HEK293 (cell line): ENCODE data around the gene KCP.

Experiments used
- CTCF ChIA-PET: fragments of 350-600 bp; formaldehyde crosslinking; extraction: SDS; loops from one replicate; lab custom pipeline; 2021; ENCODE audit warnings: antibody characterized with exemption; lab: Yijun Ruan, JAX
- POLR2A ChIA-PET: fragments of 300-600 bp; formaldehyde crosslinking; extraction: SDS; loops from one replicate; lab custom pipeline; 2020; ENCODE audit warnings: antibody characterized with exemption, inconsistent platforms; lab: Yijun Ruan, JAX
- H3K27ac ChIP-seq: fragments of 200-500 bp; sonication (Bioruptor generic); 2 replicates; pipeline ENCODE4 v1.5.1; 2014; ENCODE audit warnings: low read depth, low read length, control low read depth, inconsistent platforms; ENCODE audit errors: extremely low read depth
- H3K36me3 ChIP-seq, 2 experiments: fragments of 200-500 bp in 1 of 2; sonication (Bioruptor generic) in 1 of 2; 1 replicate in 1 of 2; 2 replicates in 1 of 2; pipeline ENCODE4 v1.5.1; 2014 to 2017; ENCODE audit warnings: inconsistent platforms in 2 of 2, low read length in 2 of 2; ENCODE audit not compliant: control insufficient read depth in 2 of 2, insufficient read depth in 1 of 2
- H3K4me1 ChIP-seq: fragments of 200-500 bp; sonication (Bioruptor generic); 2 replicates; pipeline ENCODE4 v1.5.1; 2014; ENCODE audit warnings: mild to moderate bottlenecking, low read length, inconsistent platforms; ENCODE audit not compliant: control insufficient read depth, insufficient read depth
- H3K4me3 ChIP-seq: 2 replicates; pipeline ENCODE4 v1.5.1; 2011; ENCODE audit warnings: low read depth, mild to moderate bottlenecking, control low read depth, low read length, moderate library complexity
- H3K9me3 ChIP-seq: fragments of 200-500 bp; sonication (Bioruptor generic); 2 replicates; pipeline ENCODE4 v1.5.1; 2014; ENCODE audit warnings: low read depth, low read length, inconsistent platforms; ENCODE audit not compliant: control insufficient read depth, insufficient read depth
- GLIS1 ChIP-seq: fragments of 450-650 bp; formaldehyde crosslinking; IDR thresholded peaks from 2 replicates; pipeline ENCODE4 v1.5.1; 2016; ENCODE audit warnings: missing biosample characterization, missing genetic modification characterization
- KLF9 ChIP-seq: fragments of 450-650 bp; formaldehyde crosslinking; IDR thresholded peaks from 2 replicates; pipeline ENCODE4 v1.5.1; 2016; ENCODE audit warnings: missing biosample characterization, missing genetic modification characterization, low read depth
- OVOL3 ChIP-seq: fragments of 450-650 bp; formaldehyde crosslinking; IDR thresholded peaks from 2 replicates; pipeline ENCODE4 v1.5.1; 2016; ENCODE audit warnings: missing biosample characterization, missing genetic modification characterization
- PBX3 ChIP-seq: sonication (generic); formaldehyde crosslinking; IDR thresholded peaks from 2 replicates; pipeline ENCODE4 v1.8.1; 2022; ENCODE audit warnings: mild to moderate bottlenecking, moderate library complexity, missing genetic modification reagents
- SCRT1 ChIP-seq: fragments of 450-650 bp; formaldehyde crosslinking; IDR thresholded peaks from 2 replicates; pipeline ENCODE4 v1.5.1; 2016; ENCODE audit warnings: missing biosample characterization, missing genetic modification characterization, borderline replicate concordance
- SP3 ChIP-seq: fragments of 450-650 bp; formaldehyde crosslinking; IDR thresholded peaks from 2 replicates; pipeline ENCODE4 v1.5.1; 2016; ENCODE audit warnings: missing biosample characterization, missing genetic modification characterization
- TSHZ1 ChIP-seq: fragments of 450-650 bp; formaldehyde crosslinking; IDR thresholded peaks from 2 replicates; pipeline ENCODE4 v1.5.1; 2016; ENCODE audit warnings: missing biosample characterization, missing genetic modification characterization, borderline replicate concordance
- WT1 ChIP-seq: fragments of 450-650 bp; formaldehyde crosslinking; IDR thresholded peaks from 2 replicates; pipeline ENCODE4 v1.5.1; 2016; ENCODE audit warnings: missing biosample characterization, missing genetic modification characterization
- YY2 ChIP-seq: fragments of 450-650 bp; formaldehyde crosslinking; IDR thresholded peaks from 2 replicates; pipeline ENCODE4 v1.5.1; 2016; ENCODE audit warnings: missing biosample characterization, missing genetic modification characterization
- ZBTB20 ChIP-seq: fragments of 450-650 bp; formaldehyde crosslinking; IDR thresholded peaks from 2 replicates; pipeline ENCODE4 v1.5.1; 2016; ENCODE audit warnings: missing biosample characterization, missing genetic modification characterization
- ZIC2 ChIP-seq: fragments of 450-650 bp; formaldehyde crosslinking; IDR thresholded peaks from 2 replicates; pipeline ENCODE4 v1.5.1; 2016; ENCODE audit warnings: missing biosample characterization, missing genetic modification characterization
- ZNF132 ChIP-seq: fragments of 450-650 bp; formaldehyde crosslinking; IDR thresholded peaks from 2 replicates; pipeline ENCODE4 v1.5.1; 2017; ENCODE audit warnings: missing biosample characterization, missing genetic modification characterization, borderline replicate concordance
- ZNF133 ChIP-seq: fragments of 450-650 bp; formaldehyde crosslinking; IDR thresholded peaks from 2 replicates; pipeline ENCODE4 v1.5.1; 2016; ENCODE audit warnings: missing biosample characterization, missing genetic modification characterization
- ZNF138 ChIP-seq: fragments of 450-650 bp; formaldehyde crosslinking; IDR thresholded peaks from 2 replicates; pipeline ENCODE4 v1.5.1; 2016; ENCODE audit warnings: missing biosample characterization, missing genetic modification characterization, borderline replicate concordance
- ZNF426 ChIP-seq: fragments of 450-650 bp; formaldehyde crosslinking; IDR thresholded peaks from 2 replicates; pipeline ENCODE4 v1.5.1; 2017; ENCODE audit warnings: missing biosample characterization, missing genetic modification characterization, mild to moderate bottlenecking, inconsistent platforms, moderate library complexity
- ZNF660 ChIP-seq: fragments of 450-650 bp; IDR thresholded peaks from 2 replicates; pipeline ENCODE4 v1.5.1; 2018; ENCODE audit warnings: missing biosample characterization, mild to moderate bottlenecking, missing genetic modification characterization

KCP gene

GRCh38 chr7:128939075-128939860 is 28.8 kb upstream of the KCP start:
- Histone ChIP-seq H3K9me3 (no peaks in the 10 kb centered on the region), H3K27ac (no peak overlapping the region), H3K36me3 (no peaks in the 10 kb centered on the region; a peak in 1 of 3 replicates), H3K4me3 (no peak overlapping the region), H3K4me1 (no peaks in the 10 kb centered on the region)
- ChIA-PET POLR2A (no interaction called here), CTCF (interaction anchor here (0.7 to 1.1 kb wide), 2 partner anchors 55 to 152 kb away, joined by 6 to 8 read pairs; no protein-coding TSS in a partner anchor)
- TF ChIP-seq ZIC2 (peak; percentile 45; the same call in 1 of the 2 replicates), WT1 (tag by site-specific recombination) (no peak)

- H3K9me3 ChIP-seq: no peaks in the 10 kb centered on the region
- ChIA-PET POLR2A (no interaction called here), CTCF (no interaction called here)
- H3K4me3 ChIP-seq: peak overlapping the region; percentile 58
- TF ChIP-seq SP3 (tag by site-specific recombination): no peak
- no peak for TF ChIP-seq TSHZ1 (tag by site-specific recombination)
- no peak for TF ChIP-seq ZNF132
- no peak for TF ChIP-seq PBX3 (CRISPR knock-in tag)
- peak; percentile 29 for TF ChIP-seq ZBTB20
- no peak for TF ChIP-seq ZNF138 (tag by site-specific recombination)
- peak; percentile 14; the same call in 1 of the 2 replicates for TF ChIP-seq KLF9 (tag by site-specific recombination)
- no peak for TF ChIP-seq ZNF133 (tag by site-specific recombination)
- 0 out of 2 replicates have a peak, but pooled peaks have one; percentile 0 for TF ChIP-seq GLIS1 (tag by site-specific recombination)
- TF ChIP-seq ZNF426 (tag by site-specific recombination): no peak
- no peak for TF ChIP-seq ZNF660 (tag by site-specific recombination)
- no peak for TF ChIP-seq SCRT1 (tag by site-specific recombination)
- no peak for TF ChIP-seq OVOL3 (tag by site-specific recombination)
- TF ChIP-seq YY2 (tag by site-specific recombination): 0 out of 2 replicates have a peak, but pooled peaks have one; percentile 17
- no peak overlapping the region; the same call in 1 of the 2 replicates for H3K27ac ChIP-seq
- no peaks in the 10 kb centered on the region for H3K4me1 ChIP-seq
- no peaks in the 10 kb centered on the region; a peak in 1 of 3 replicates for H3K36me3 ChIP-seq
Measured at GRCh38 chr7:128938544-128939074, 28.1 kb upstream of the KCP start.
